ENCODE results near the gene KRT17. TPM values are rescaled to one million over a fixed set of nuclear protein-coding genes. Genes with fewer than 3 reads are reported as not detected.

KRT17 gene
- total and polyA plus RNA-seq, 10 of the 15 experiments (the other 5 are each of a cell fraction or from before 2014, with no cell fraction given): 0.47 to 30.0 (median 2.5) TPM

GRCh38 chr17:41667280-41668041, 43.1 kb upstream of the KRT17 start (continued):
- TF ChIP-seq NFYA (IDR thresholded peaks at IDR 0.05; ENCODE audit: borderline replicate concordance, low read depth, low read length): no peak
- no peak for TF ChIP-seq YY1 (IDR thresholded peaks at IDR 0.05; ENCODE audit: low read depth, low read length)
- no peak for TF ChIP-seq PML (IDR thresholded peaks at IDR 0.05; ENCODE audit: low read length)
- TF ChIP-seq FOXM1 (IDR thresholded peaks at IDR 0.05; ENCODE audit: low read depth, low read length): no peak
- no peak for TF ChIP-seq CEBPZ (IDR thresholded peaks at IDR 0.05; ENCODE audit: low read depth, low read length)
- no peak for TF ChIP-seq POLR2AphosphoS2 (IDR thresholded peaks at IDR 0.05; ENCODE audit: low read depth, low read length)
- no peak for TF ChIP-seq ZNF274 (IDR thresholded peaks at IDR 0.05; ENCODE audit: insufficient read depth, insufficient read length)
- no peak for TF ChIP-seq IRF3 (IDR thresholded peaks at IDR 0.05)
- TF ChIP-seq ATF3 (IDR thresholded peaks at IDR 0.05; ENCODE audit: borderline replicate concordance, extremely low read depth, low read depth, low read length): no peak
- TF ChIP-seq KLF5 (IDR thresholded peaks at IDR 0.05; ENCODE audit: partially characterized antibody): no peak
- no peak for TF ChIP-seq CEBPB (IDR thresholded peaks at IDR 0.05; ENCODE audit: borderline replicate concordance in 1 of 2, low read depth in 2 of 2, low read length in 2 of 2)
- no peak for TF ChIP-seq USF1 (IDR thresholded peaks at IDR 0.05; ENCODE audit: borderline replicate concordance, extremely low read length, insufficient read depth, low read depth, low read length)
- TF ChIP-seq CREB1 (IDR thresholded peaks at IDR 0.05; ENCODE audit: low read depth): no peak
- 0 out of 2 replicates have a peak, but pooled peaks have one; percentile 7 for TF ChIP-seq NBN (IDR thresholded peaks at IDR 0.05)
- no peak for TF ChIP-seq CREM (IDR thresholded peaks at IDR 0.05; ENCODE audit: low read depth)
- TF ChIP-seq STAT1 (conservative IDR thresholded peaks at IDR 0.05): no peak
- TF ChIP-seq SREBF2 (IDR thresholded peaks at IDR 0.05; ENCODE audit: low read length): no peak
- TF ChIP-seq SMARCA5 (IDR thresholded peaks at IDR 0.05): 0 out of 2 replicates have a peak, but pooled peaks have one; percentile 14
- TF ChIP-seq, protein P1, sequence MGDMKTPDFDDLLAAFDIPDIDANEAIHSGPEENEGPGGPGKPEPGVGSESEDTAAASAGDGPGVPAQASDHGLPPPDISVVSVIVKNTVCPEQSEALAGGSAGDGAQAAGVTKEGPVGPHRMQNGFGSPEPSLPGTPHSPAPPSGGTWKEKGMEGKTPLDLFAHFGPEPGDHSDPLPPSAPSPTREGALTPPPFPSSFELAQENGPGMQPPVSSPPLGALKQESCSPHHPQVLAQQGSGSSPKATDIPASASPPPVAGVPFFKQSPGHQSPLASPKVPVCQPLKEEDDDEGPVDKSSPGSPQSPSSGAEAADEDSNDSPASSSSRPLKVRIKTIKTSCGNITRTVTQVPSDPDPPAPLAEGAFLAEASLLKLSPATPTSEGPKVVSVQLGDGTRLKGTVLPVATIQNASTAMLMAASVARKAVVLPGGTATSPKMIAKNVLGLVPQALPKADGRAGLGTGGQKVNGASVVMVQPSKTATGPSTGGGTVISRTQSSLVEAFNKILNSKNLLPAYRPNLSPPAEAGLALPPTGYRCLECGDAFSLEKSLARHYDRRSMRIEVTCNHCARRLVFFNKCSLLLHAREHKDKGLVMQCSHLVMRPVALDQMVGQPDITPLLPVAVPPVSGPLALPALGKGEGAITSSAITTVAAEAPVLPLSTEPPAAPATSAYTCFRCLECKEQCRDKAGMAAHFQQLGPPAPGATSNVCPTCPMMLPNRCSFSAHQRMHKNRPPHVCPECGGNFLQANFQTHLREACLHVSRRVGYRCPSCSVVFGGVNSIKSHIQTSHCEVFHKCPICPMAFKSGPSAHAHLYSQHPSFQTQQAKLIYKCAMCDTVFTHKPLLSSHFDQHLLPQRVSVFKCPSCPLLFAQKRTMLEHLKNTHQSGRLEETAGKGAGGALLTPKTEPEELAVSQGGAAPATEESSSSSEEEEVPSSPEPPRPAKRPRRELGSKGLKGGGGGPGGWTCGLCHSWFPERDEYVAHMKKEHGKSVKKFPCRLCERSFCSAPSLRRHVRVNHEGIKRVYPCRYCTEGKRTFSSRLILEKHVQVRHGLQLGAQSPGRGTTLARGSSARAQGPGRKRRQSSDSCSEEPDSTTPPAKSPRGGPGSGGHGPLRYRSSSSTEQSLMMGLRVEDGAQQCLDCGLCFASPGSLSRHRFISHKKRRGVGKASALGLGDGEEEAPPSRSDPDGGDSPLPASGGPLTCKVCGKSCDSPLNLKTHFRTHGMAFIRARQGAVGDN (IDR thresholded peaks at IDR 0.05): peak; percentile 13; the same call in 1 of the 2 replicates
- no peak for TF ChIP-seq SUPT20H (IDR thresholded peaks at IDR 0.05; ENCODE audit: borderline replicate concordance, control insufficient read depth, low read depth, low read length)
- no peak for TF ChIP-seq ZNF217 (IDR thresholded peaks at IDR 0.05)
